Lung microvascular endothelial cell (primary cell): Measurements from ENCODE around the gene VIPR1. TPM values are rescaled to one million over a fixed set of nuclear protein-coding genes. Genes with fewer than 3 reads are reported as not detected.
A peak's percentile ranks its signal among the peaks of the same experiment; 100 is the strongest.

Experiments
- DNase-seq, 2 donors: peaks; one replicate each; pipeline versions ENCODE4 v3.0.0 to v3.0.0-alpha.2; 2010; ENCODE audit warnings: low read depth in 2 of 2
- total RNA-seq: library from RNA; depleted of rRNA; stranded (reverse); fragments of >200 nt; gene quantifications from 2 replicates; pipeline ENCODE4 v1.2.1, GENCODE V29; 2014

Gene VIPR1
- total RNA-seq, 1 donor from 2014 or later = under 0.01 TPM

DNA sequence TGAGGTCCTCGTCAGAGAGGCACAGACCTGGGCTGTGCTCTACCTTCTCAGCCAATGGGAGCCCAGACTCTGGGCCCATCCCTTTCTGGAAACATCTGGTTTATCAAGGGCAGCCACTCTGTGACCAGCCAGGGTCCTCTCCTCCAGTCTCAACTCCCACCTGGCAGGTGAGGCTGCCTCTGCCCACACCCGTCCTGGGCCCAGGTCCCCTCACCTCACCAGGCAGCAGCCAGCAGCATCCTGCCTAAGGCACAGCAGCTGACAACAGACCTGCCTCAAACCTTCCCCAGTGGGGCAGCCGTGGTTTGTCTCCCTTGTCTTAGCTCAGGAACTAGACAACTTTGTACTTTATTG, 8.7 kb upstream of the VIPR1 start:
- DNase-seq = no peak

DNA sequence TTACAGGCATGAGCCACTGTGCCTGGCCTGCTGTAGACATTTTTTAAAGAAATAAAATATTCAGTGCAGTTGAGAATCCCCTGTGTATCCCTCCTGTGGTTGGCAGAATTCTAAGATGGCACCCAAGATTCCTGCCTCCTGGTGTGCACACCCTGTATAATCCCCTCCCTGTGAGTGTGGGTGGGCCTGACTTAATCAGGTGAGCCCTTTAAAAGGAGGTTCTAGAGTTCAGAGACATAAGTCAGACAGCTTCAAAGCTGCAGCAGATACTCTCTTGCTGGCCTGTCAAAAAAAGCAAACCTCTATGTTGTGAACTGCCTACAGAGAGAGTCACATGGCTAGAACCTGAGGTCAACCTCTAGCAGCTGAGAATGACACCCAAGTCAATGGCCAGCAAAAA, 7.0 kb upstream of the VIPR1 start:
- DNase-seq = no peak

GRCh38 chr3:42497009-42497731, 5.3 kb upstream of the VIPR1 start:
- DNase-seq = no peak

DNA sequence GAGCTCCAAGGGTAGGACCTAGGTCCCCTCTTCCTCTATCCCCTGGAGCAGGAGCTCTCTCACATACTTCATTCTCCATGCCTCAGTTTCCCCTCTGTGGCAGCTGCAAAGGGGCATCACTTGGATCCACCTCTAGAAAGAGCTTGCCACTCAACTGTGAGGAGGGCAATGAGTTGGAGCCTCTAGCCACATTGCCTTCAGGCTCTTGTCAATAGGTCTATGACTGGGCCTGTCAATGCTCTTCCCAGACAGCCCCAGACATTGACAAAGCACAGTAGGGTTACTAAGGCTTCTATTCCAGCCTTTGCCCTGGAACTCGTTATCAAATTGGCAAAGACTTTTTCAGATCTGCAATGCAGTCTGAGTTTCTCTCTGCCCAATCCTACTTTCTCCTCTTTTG, 4.4 kb upstream of the VIPR1 start:
- DNase-seq = no peak

DNA sequence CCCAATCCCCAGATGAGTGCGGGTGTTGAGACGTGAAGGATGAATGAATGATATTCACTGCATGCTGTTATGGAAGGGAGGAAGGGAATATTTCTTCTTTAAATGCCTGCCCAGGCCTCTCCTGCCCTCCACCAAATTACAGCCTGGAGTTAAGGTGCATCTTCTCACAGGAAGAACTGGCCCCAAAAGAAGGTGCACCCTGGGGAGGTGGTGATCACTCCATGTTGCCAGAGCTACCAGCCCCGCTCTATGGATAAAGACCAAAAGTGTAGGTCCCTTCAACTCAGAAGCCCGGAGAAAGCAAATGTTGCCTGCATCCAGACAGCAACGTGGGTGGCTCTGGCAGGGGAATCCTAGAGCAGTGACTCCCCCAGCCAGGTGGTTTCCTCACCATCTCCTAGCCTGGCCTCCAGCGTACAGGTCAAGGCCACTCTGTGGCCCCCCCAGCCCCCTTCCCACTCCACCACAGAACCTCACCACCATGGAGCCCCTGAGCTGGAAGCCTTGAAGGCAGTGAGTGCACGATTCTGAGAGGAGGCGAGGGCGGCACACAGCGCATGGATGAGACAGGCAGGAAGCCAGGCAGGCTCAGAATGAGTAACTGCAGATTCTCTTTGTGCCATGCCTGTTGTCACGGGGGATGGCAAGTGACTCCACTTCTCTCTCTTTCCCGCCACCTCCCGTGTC, 3.5 kb upstream of the VIPR1 start:
- no peak for DNase-seq

- DNase-seq = no peak
Measured at GRCh38 chr3:42499478-42499871, 3.0 kb upstream of the VIPR1 start.

DNA sequence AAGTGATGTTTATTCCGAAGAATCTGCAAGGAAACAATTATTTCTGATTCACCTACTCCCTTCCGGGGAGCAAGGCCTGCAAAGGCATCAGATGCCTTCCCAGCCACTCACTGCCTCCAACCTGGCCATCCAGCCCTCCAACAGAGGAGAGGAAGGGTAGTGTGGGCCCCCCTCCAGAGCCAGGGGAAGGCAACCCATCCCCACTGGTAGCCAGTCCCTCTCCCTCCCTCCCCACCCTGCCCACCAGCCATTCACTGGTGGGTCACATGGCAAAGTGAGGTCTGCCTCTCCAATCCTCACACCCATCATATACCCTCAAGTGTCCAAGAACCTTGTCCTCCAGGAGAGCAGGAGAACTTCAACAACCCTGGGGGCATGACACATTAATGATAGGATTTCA, 2.4 kb upstream of the VIPR1 start:
- DNase-seq = no peak

DNA sequence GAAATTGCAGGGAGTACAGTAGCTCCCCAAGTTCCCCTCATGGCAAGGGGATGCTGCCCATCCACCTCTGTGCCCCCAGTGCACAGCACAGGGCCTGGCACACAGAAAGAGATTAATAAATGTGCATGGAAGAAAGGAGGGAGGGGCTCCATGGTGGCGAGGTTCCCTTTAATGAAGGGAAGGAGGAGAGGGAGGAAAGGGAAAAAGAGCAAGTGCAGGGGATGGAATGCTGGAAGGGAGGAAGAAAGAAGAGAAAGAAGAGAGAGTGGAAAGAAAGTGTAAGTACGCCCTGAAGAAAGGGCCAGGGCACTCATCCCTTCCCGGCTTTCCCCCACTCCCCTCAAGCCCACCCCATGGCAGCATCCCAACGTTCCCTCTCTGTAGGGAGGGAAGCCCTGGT, 1.5 kb upstream of the VIPR1 start:
- DNase-seq = no peak

DNA sequence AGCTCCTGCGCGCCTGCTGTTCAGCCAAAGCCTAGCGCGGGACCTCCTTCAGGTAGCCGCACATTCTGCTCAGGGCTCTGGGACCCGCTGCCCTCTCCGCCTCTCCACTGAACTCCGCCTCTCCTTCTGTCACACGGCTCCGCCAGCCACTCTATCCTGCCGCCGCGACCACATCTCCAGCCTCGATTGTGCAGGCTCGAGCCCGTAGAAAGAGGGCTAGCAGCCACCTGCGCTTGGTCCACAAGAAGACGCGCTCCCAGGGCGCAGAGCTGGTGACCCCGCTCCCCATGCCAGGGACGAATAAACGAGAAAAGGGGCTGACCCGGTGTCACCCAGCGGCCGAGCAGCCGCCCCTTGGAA, 1.1 kb upstream of the VIPR1 start:
- DNase-seq = no peak

- peak; percentile 46 to 65 for DNase-seq
Measured at GRCh38 chr3:42501681-42502428, 588 bp upstream of the VIPR1 start.

DNA sequence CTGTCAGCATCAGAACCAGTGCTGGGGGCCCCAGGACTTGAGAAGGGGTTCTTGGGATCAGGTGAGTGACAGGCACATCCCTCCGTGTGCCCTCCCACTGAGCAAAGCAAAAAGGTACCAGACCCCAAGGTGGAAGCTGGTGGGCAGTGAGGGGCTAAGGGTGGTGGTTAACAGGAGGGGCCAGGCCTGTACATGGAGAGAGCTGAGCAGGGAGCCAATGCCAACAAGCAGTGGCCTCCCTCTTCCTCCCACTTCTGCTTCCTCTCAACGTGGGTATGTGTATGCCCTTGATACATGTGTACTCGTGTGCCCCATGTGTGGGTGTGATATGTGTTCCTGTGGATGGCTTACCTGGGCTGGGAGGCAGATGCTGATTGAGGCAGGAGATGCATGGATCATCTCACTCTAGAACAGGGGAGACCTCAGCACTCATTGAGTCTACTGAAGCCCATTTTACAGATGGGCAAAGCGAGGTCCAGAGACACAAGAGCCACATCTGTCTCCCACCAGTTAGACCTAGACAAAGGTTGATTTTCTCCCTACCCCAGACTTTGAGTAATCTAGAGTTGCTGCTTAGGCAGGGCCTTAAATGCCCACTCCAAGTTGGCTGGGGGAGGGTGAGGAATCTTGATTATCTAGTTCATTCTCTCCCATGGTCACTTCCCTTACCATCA, 945 bp downstream of the VIPR1 start:
- no peak for DNase-seq

DNA sequence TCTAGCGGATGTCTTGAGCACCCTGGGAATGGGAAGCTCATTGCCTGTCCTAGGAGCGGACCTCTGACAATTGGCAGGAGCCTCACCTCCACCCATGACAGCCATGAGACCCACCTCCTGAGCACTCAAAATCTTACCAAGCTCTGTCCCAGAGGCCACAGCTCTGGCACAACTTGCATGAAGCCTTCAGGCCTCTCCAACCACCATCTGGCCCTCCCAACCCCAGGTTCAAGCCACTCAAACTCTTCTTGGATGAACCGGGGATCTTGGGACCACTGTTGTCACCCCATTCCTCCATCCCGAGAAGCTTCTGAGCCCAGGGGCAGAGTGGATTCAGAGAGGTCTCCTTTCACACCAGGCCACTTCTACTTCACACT, 1.5 kb downstream of the VIPR1 start:
- no peak for DNase-seq

DNA sequence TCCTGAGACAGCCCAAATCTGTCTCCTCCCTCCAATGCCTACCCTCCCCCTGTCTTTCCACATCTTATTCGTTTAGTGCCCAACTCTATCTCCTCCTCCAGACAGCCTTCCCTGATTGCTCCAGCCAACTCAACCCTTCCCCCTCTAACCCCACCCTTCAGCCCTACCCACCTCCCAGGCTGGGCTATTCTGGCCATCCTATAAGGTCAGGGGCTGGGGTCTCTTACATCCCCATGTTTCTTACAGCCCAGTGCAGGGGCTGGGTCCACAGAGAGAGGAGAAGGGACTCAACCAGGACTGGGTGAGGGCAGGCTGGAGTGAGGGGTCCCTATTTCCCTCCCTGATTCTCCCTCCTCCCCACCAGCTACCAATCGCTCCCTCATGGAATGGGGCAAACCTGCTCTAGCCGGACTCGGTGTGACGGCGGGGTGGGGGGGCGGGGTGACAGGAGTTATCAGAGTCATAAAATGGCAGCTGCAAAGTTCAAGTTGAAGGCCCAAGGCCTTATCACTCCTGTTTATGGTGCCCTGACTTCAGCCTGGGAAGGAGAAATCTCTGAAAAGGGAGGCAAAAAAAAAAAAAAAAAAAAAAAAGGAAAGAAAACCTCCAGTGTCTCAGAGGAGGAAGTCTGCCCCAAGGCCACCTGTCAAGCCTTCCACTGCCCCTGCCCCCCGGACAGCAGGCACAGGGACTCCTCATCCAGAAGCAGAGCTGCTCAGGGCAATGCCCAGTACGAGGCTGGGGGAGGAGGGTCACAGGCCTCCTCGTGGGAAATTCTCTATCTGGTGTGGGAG, 2.1 kb downstream of the VIPR1 start:
- DNase-seq = no peak

DNA sequence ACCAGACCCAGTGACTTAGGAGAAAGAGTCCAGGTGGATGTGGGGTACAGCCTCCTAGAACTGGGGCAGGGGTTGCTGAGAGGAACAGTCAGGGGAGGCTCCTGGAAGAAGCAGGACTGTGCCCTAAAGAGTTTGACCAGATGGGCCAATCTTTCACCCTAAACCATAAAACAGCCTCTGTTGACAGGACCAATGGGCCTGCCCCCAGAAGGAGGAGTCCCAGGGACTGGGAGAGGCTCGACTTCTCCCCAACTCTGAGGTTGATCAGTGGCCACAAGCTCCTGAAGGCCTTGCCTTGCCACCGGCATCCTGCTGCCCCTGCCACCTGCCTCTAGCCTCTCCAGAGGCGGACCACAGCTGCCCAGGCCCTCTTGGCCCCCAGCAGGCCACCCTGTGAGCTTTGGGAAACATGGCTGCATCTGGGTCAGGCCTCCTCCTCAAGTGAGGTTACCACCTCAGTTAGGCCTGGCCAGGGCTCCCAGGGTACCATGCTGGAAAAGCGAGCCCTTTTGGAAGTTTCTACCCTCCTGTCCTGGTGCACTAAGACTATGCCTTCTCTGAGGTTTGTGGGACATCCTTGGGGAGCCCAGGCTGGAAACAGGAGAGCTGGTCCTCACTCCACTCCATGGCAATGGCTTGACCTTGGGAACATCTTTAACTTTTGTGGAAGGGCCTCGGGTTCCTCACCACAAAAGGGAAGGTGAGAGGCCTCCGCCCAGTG, 2.8 kb downstream of the VIPR1 start:
- DNase-seq = no peak

DNA sequence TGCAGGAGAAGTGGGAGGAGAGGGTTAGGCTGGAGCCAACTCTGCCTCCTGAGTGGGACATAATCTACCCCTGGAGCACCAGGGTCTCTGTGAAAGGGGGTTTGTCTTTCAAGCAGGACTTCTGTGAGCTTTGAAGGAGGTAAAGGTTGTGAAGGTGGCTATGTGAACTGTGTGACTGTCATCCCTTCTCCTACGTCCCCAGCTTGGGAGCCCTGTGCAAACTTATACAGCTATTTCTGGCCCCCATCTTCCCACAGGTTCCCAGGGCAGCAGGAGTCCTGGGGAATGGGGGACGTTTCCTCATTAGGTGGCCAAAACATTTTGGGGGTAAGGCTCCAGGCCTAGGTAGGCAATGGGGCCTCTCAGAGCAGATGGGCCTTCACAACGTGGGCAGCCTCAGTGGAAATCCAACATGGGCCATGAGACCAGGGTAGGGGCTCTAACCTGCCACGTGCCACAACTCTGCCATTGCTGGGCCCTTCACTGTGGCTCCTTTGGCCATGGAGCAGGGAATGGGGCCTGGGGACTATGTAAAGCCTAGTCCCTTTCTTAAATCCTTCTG, 3.5 kb downstream of the VIPR1 start:
- DNase-seq = no peak

GRCh38 chr3:42507252-42507651, 4.8 kb downstream of the VIPR1 start:
- DNase-seq = no peak

- no peak for DNase-seq
Measured at GRCh38 chr3:42507761-42508335, 5.4 kb downstream of the VIPR1 start.

- no peak for DNase-seq
Measured at GRCh38 chr3:42508562-42508961, 6.1 kb downstream of the VIPR1 start.

DNA sequence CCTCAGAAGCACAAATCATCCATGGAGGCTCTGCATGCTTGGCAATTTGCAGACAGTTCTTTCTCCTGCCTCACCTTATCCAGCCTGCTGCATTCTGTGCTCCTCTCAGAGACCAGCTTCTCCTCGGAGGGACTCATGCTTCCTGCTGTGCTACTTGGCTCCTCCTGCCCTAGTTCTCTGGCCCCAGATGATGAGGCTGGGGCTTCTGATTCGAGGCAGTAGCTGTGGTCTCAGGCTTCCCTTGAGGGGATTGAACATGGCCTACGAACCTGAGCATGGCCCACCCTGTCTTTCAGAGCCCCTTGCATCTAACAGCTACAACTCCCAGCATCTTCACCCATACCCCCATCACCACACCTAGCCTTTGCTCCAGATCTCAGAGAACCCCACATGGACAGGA, 6.7 kb downstream of the VIPR1 start:
- no peak for DNase-seq

DNA sequence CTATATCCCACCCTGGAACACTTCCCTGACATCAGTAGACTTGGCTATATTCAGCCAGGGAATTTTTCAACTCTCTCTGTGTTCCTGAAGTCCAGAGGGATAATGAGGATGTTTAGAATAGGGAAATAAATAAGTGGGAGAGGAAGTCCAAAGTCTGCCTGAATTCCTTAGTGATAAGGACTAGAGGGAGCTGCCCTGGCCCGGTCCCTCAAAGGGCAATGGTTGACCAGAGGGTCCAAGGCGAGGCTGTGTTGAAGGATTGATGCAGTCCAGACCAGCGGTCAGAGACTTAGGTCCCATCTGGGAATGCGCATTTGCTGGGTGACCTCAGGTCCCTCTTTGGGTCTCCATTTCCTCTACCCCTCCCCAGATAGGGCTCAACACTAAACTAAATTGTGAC, 7.9 kb downstream of the VIPR1 start:
- DNase-seq = no peak
